Measurements from ENCODE around the gene GRAMD1C. TPM values are rescaled to one million over a fixed set of nuclear protein-coding genes. Genes with fewer than 3 reads are reported as not detected.

Gene GRAMD1C
- total RNA-seq, 3 donors from 2014 or later, result 1.6 to 49.8 (median 18.4) TPM

GRCh38 chr3:113983544-113983943 is 145.0 kb downstream of the GRAMD1C start:
- no peak for DNase-seq (ENCODE audit: low spot score in 2 of 2)
- Histone ChIP-seq H3K27ac (no peak overlapping the region), H3K9me3 (no peaks in the 10 kb centered on the region), H3K4me3 (no peak overlapping the region), H3K36me3 (no peaks in the 10 kb centered on the region), H3K27me3 (no peaks in the 10 kb centered on the region), H3K4me1 (no peaks in the 10 kb centered on the region)
- TF ChIP-seq CTCF (IDR thresholded peaks at IDR 0.05) (no peak), POLR2A (IDR thresholded peaks at IDR 0.05) (no peak), POLR2AphosphoS5 (IDR thresholded peaks at IDR 0.05) (no peak)
- intact Hi-C loops (cut with DNase I; ENCODE audit: low total_unique reads), result no loop called here

GRCh38 chr3:113985541-113985940 is 147.0 kb downstream of the GRAMD1C start:
- no peaks in the 10 kb centered on the region for H3K4me1 ChIP-seq

More at GRCh38 chr3:113985541-113985940, 147.0 kb downstream of the GRAMD1C start:
- no peak for DNase-seq (ENCODE audit: low spot score in 2 of 2)
- no peak overlapping the region for H3K4me3 ChIP-seq
- intact Hi-C loops (cut with DNase I; ENCODE audit: low total_unique reads), result no loop called here
- H3K27me3 ChIP-seq, result no peaks in the 10 kb centered on the region
- H3K36me3 ChIP-seq, result no peaks in the 10 kb centered on the region
- TF ChIP-seq CTCF (IDR thresholded peaks at IDR 0.05) (no peak), POLR2AphosphoS5 (IDR thresholded peaks at IDR 0.05) (no peak), POLR2A (IDR thresholded peaks at IDR 0.05) (no peak)
- no peaks in the 10 kb centered on the region for H3K9me3 ChIP-seq
- no peak overlapping the region for H3K27ac ChIP-seq

Other genes with a start within 250 kb of the GRAMD1C start
- gene USF3, start 142.1 kb upstream of the GRAMD1C start, total RNA-seq, result 10 to 100 TPM; 19.7 to 38.9 (median 28.5) TPM
- 100 to 1,000 TPM in 2 of 3 donors, 10 to 100 TPM in 1; 98.0 to 140 (median 140) TPM for gene NAA50, start 92.5 kb upstream of the GRAMD1C start, total RNA-seq
- 10 to 100 TPM; 44.6 to 68.5 (median 48.6) TPM for gene ATP6V1A, start 91.8 kb upstream of the GRAMD1C start, total RNA-seq
- 1 to 10 TPM; 3.5 to 9.2 (median 7.2) TPM for gene ZDHHC23, start 109.2 kb downstream of the GRAMD1C start, total RNA-seq
- gene CCDC191, start 217.7 kb downstream of the GRAMD1C start, total RNA-seq, result 10 to 100 TPM in 2 of 3 donors, 1 to 10 TPM in 1; 4.3 to 13.2 (median 10.8) TPM
- gene QTRT2, start 217.9 kb downstream of the GRAMD1C start, total RNA-seq, result 10 to 100 TPM; 11.0 to 25.8 (median 15.1) TPM